ENCODE measurements around the gene DISP2. TPM values are rescaled to one million over a fixed set of nuclear protein-coding genes. Genes with fewer than 3 reads are reported as not detected.

DISP2 gene
- total RNA-seq, 1 experiment from 2014 or later, result 0.22 TPM

DNA sequence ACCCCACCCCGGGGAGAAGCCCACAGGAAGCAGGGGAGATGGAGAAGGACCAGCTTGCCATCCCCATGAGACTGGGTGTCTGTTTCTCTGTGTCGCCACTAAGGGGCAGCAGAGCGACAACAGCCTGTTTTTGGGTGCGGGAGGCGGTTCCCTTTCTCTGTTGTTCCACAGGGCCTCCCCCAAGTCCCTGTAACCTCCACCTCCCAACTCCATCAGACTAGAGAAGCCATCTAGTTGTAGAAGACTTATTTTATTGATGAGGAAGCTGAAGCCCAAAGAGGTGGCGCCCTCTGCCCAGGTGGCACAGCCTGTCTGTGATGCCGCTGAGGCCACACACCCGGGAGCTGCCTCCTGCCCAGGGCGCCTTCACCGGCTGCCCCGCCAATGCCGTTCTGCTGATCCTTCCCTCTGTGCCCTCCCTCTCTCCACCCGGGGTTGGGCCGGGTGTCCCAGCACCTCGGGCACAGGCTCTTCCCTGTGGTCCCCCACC, 13.3 kb upstream of the DISP2 start:
- peaks cover 6% of the 10 kb centered on the region; the same call in 1 of the 2 replicates for H3K27me3 ChIP-seq
- H3K9me3 ChIP-seq (replicated peaks), result no peaks in the 10 kb centered on the region
- H3K4me1 ChIP-seq, result peaks cover 18% of the 10 kb centered on the region
- no peak overlapping the region for H3K4me3 ChIP-seq
- H3K36me3 ChIP-seq, result no peaks in the 10 kb centered on the region
- DNase-seq, result peak; percentile 70 to 83
- no peak overlapping the region for H3K27ac ChIP-seq

DNA sequence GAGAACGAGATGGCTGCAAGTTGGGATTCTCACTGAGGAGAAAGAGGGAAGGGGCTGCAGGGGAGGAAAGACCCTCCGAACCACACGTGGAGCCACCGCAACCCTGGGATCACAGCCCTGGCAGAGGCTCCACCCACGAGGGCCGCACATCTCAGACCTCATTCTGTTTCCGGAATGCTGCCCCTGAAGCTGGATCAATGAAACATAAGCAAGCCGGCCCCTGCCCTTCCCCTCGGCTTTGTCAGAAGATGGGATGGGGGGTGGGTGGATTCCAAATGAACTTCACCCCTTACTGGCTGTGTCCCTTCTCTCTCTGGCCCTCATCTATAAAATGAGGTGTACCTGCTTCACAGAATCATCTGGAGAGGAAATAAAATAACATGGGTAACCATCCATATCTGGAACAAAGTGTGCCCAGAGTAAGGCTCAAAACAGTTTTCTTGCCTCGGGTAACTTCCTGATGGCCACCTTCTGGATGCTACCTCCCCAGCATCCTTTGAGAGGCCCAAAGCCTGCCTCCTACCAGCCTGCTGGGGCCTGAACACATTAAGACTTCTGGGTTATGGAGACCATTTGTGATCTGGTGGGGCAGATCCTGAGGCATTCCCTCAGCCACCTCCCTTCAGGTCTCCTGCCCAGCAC, 12.7 kb upstream of the DISP2 start:
- no peak for DNase-seq
- H3K4me1 ChIP-seq, result peaks cover 14% of the 10 kb centered on the region
- no peaks in the 10 kb centered on the region for H3K36me3 ChIP-seq
- H3K27me3 ChIP-seq, result peaks cover 10% of the 10 kb centered on the region; the same call in 1 of the 2 replicates
- no peak overlapping the region for H3K4me3 ChIP-seq
- no peaks in the 10 kb centered on the region for H3K9me3 ChIP-seq (replicated peaks)
- H3K27ac ChIP-seq, result no peak overlapping the region

DNA sequence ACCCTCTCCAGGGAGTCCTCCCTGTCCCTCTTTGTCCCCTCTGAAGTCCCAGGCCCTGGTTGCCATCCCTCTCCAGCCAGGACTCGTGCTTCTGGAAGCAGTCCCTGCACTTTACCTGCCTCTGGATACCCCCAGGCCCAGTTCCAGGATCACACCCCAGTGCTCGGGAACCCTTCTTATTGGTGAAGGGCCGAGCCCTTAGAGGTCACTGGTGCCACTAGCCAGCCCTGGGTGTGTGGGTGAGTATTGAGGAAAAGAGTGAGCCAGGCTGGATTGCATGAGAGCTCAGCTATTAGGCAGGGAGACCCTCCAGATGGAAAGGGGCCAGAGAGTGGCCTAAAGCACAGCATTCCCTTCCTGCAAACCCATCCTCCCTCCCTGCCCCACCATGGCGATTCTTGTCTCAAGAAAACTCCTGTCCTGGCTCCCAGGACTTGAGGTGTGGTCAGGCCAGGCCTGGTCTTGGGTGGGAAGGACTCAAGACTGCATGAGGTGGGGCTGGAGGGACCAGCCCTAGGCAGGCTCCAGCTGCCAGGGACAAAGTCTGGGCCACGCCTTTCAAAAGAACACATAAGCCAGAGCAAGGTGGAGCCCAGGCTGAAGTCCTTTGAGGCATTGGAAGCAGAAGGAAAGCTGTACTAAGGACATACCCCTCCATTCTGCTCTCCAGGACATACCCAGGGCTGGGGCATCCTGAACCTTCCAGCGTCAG, 12.0 kb upstream of the DISP2 start:
- DNase-seq, result no peak
- Histone ChIP-seq H3K4me1 (peaks cover 12% of the 10 kb centered on the region), H3K4me3 (no peak overlapping the region), H3K27ac (no peak overlapping the region), H3K9me3 (replicated peaks) (no peaks in the 10 kb centered on the region), H3K36me3 (no peaks in the 10 kb centered on the region), H3K27me3 (peaks cover 13% of the 10 kb centered on the region; the same call in 1 of the 2 replicates)

DNA sequence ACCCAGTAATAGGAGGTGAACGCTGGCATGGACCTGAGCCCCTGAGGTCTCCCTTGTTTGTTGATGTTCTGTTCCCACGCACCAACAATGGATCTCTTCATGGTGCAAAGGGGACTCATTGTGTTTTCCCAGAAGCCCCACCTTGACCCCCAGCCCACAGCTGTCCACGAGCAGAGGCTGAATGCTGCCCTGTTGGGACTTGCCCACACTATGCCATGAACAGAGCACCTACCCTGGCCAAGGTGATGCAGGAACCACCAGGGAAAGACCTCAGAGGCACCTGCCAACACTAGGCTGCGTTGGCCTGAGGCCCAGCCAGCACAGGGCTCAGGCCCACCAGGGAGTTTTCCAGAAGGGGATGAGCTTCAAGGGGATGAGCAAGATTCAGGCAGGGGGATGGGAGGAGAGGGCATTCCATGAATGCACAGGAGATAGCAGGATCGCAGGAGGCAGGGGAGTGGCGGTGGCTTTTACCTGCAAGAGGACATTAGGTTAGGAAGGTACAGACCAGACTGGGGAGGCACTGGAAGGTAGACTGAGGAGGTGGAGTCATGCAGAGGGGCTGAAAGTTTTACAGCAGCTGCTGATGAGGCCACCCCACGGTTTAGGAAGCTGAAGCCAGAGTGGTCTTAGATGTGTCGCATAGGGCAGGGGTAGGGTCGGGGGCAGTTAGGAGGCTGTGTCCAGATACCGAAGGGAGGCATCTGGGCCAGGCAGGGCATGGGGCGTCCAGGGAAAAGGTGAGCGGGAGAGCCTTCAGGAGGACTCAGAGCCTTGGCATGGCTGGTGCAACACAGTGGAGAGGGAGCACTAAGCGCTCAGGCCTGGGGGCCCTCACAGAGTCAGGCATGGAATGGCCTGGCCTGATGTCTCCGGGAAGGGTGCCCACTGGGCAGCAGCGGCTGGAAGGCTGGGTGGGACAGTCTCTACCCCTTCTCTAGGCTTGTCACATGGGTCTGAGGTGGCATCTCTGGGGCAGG, 11.2 kb upstream of the DISP2 start:
- Histone ChIP-seq H3K27ac (no peak overlapping the region), H3K4me1 (peaks cover 3% of the 10 kb centered on the region), H3K4me3 (no peak overlapping the region), H3K9me3 (replicated peaks) (no peaks in the 10 kb centered on the region), H3K36me3 (no peaks in the 10 kb centered on the region), H3K27me3 (peaks cover 15% of the 10 kb centered on the region; the same call in 1 of the 2 replicates)
- DNase-seq, result no peak

DNA sequence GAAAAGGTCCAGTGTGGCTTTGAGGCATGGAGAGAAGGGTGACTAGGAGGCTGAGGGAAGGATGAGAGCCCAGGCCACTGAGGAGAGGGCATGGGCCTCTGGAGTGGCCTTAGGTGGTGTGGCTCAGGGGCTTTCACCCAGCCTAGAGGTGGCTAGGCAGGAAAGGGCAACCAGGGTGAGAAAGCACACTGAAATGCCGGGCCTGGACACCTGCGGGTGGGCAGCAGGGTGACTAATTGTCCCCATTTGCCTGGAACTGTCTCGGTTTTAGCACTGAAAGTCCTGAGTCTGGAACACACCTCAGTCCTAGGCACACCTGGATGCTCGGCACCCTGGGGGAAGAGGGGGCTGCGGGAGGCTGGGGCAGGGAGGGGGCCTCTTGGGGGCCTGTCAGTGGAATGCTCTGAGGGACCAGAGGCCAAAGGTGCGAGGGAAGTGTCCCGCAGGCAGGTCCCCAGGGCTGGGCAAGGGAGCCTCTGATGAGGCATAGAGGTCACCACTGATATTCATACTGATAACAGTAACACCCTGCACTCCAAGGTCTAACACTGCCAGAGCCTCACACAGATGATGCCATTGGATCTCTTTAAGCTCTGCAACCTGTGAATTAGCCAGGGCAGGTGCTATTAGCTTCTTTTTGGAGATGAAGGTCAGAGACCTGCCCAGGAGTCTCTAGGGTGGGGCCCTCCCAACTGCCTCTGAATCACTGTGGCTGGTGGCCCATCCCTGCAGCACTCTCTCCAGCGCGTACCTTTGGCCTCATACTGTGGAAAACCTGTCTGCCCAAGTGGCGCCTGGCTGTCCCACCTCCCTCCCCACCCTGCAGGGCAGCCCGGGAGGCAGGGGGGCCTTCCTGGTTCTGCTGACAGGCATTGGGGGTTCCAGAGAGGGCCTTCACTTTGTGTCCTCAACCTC, 10.2 kb upstream of the DISP2 start:
- no peaks in the 10 kb centered on the region for H3K36me3 ChIP-seq
- H3K27ac ChIP-seq, result no peak overlapping the region
- no peak overlapping the region for H3K4me3 ChIP-seq
- no peaks in the 10 kb centered on the region for H3K9me3 ChIP-seq (replicated peaks)
- DNase-seq, result no peak
- H3K4me1 ChIP-seq, result no peaks in the 10 kb centered on the region; the same call in 1 of the 2 replicates
- peaks cover 15% of the 10 kb centered on the region; the same call in 1 of the 2 replicates for H3K27me3 ChIP-seq

DNA sequence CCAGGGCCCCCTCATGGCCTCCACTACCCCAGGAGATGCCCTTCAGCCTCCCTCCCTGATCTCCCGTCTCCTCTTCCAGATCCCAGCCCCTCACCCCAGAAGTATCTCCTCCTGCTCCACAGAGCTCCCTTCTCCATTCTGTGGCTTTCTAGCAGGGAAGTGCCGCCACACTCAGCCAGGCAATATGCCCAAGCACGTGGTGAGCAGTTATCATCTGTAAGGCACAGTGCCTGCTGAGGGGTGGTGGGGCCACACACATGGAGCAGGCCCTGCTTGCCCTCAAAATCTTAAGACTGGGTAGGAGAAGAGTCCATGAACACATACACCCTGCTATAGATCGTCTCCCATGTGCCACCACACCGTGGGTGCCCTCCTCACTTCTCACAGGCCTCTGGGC, 9.5 kb upstream of the DISP2 start:
- H3K36me3 ChIP-seq, result no peaks in the 10 kb centered on the region
- H3K4me3 ChIP-seq, result no peak overlapping the region
- no peak for DNase-seq
- H3K27ac ChIP-seq, result no peak overlapping the region
- no peaks in the 10 kb centered on the region for H3K9me3 ChIP-seq (replicated peaks)
- H3K4me1 ChIP-seq, result no peaks in the 10 kb centered on the region; the same call in 1 of the 2 replicates
- peaks cover 15% of the 10 kb centered on the region; the same call in 1 of the 2 replicates for H3K27me3 ChIP-seq

DNA sequence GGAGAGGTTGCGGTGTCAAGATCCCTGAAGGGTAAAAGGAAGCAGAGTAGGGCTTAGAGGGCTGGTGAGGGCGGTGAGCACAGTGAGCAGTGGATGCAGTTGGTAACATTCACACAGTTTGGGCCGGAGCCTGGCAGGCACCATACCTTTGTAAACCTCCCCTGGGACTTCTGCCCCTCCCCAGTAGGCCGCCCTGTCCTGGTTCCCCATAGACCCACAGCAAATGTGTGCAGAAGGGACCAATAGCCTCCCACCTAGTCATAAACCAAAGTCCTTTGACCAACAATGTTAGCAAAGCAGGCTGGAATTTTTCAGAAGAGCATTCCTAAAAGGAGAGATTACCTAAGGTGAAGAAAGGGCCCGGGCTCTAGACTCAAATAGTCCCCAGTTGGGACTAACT, 8.9 kb upstream of the DISP2 start:
- no peak for DNase-seq
- H3K36me3 ChIP-seq, result no peaks in the 10 kb centered on the region
- no peak overlapping the region for H3K4me3 ChIP-seq
- no peaks in the 10 kb centered on the region; the same call in 1 of the 2 replicates for H3K4me1 ChIP-seq
- H3K27me3 ChIP-seq, result peaks cover 15% of the 10 kb centered on the region; the same call in 1 of the 2 replicates
- H3K9me3 ChIP-seq (replicated peaks), result no peaks in the 10 kb centered on the region
- H3K27ac ChIP-seq, result no peak overlapping the region

DNA sequence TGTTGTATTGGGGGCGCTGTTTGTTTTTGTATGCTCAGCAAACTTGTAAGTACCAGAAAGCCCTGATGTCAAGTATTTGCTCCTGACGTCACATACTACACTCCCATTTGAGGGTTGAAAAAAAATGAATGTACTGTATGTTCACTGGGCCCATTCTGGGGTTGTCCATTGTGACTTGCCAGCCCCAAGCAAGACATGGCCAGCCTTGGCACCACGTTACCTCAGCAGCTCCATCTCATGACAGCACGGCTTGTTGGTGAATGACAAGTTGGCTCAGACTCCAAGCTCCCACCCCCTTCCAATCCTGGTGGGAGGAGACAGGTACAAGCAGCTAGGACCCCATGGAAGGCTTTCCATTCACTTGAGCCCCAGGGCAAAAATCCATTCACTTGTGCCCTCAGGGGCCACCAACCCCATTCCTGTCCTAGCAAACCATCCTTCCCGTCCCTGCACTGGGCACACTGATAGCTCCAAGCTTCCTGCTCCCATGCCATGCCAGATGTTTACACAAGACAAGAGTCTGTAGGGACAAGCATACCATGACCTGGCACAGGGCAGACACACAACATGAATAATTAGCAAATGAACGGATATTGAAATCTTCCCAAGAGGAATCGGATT, 5.6 kb upstream of the DISP2 start:
- Histone ChIP-seq H3K9me3 (replicated peaks) (no peaks in the 10 kb centered on the region), H3K36me3 (no peaks in the 10 kb centered on the region), H3K4me1 (peaks cover 3% of the 10 kb centered on the region; the same call in 1 of the 2 replicates), H3K4me3 (no peak overlapping the region), H3K27ac (no peak overlapping the region), H3K27me3 (peaks cover 15% of the 10 kb centered on the region; the same call in 1 of the 2 replicates)
- no peak for DNase-seq

DNA sequence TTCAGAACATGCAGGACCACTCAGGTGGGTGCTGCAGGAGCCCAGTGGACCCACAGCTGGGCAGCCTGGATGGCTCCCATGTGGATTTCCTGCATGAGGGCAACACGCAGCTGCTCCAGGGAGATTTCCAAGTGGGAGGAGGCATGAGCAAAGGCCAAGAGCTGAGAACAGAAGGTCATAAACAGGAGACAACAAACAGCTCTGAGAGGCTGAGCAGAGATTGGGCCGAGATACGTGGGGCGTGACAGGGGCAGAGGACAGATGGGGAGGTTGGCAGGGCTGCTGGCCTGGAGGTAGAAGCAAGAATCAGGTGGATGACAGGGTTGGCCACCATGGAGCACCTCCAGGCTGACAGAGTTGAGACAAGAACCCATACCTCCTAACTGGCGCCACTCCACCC, 4.3 kb upstream of the DISP2 start:
- H3K4me3 ChIP-seq, result no peak overlapping the region
- peaks cover 6% of the 10 kb centered on the region; the same call in 1 of the 2 replicates for H3K4me1 ChIP-seq
- H3K27ac ChIP-seq, result no peak overlapping the region
- no peaks in the 10 kb centered on the region for H3K9me3 ChIP-seq (replicated peaks)
- no peaks in the 10 kb centered on the region for H3K36me3 ChIP-seq
- no peak for DNase-seq
- H3K27me3 ChIP-seq, result peaks cover 17% of the 10 kb centered on the region

DNA sequence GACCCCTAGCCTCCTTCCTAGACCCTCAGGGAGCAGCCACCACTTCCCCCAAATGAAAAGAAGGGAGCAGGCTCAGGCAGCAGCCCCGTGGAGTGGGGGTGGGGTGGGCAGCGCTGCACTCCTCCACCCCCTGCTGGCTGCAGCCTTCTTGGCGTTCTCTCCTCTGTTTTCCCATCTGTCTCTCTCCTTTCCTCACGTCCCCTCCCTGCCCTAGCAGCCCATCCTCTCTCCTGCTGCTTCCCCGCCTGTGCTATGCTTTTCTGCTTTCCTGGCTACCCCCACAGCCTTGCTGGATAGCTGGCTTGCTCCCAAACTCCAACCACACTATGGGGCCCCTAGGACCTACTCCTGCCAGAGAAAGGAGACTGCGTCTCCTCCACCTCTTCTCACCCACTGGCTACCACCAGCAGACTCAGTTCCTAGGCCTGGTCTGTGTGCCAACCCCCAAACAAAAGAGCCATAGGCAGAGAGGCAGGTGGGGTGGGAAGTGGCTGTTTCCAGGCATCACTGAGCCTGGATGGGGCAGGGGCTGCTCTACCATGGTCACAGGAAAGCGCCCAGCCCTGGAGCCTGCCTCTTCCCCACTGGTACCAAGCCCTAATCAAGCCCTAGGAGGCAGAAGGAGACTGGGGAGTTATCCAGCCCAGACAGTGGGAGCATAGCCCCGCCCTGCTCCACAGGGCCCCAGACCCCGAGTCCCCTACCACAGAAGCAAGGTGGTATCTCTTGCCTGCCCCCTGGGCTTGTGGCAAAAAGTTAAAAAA, 3.4 kb upstream of the DISP2 start:
- H3K36me3 ChIP-seq, result no peaks in the 10 kb centered on the region
- no peak overlapping the region for H3K4me3 ChIP-seq
- no peak overlapping the region for H3K27ac ChIP-seq
- peaks cover 15% of the 10 kb centered on the region for H3K27me3 ChIP-seq
- H3K9me3 ChIP-seq (replicated peaks), result no peaks in the 10 kb centered on the region
- peaks cover 7% of the 10 kb centered on the region; the same call in 1 of the 2 replicates for H3K4me1 ChIP-seq
- peak; percentile 58 to 69 for DNase-seq

DNA sequence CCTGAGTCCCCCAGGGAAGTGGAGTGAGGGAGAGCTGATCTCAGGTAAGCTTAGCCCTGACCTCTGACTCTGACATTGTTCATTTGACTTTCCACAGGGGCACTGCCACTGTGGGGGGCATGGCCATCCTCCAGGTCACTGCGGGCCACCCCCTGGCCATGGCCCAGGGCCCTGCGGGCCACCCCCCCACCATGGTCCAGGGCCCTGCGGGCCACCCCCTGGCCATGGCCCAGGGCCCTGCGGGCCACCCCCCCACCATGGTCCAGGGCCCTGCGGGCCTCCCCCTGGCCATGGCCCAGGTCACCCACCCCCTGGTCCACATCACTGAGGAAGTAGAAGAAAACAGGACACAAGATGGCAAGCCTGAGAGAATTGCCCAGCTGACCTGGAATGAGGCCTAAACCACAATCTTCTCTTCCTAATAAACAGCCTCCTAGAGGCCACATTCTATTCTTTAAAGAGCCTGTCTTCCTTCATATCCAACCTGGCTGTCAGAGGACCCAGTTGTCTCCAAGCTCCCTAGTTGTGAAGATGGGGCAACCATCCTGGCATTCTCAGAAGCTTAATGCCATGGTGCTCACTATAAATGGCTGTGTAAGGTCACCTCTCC, 1.9 kb upstream of the DISP2 start:
- no peaks in the 10 kb centered on the region for H3K9me3 ChIP-seq (replicated peaks)
- no peaks in the 10 kb centered on the region for H3K36me3 ChIP-seq
- no peak overlapping the region for H3K4me3 ChIP-seq
- H3K4me1 ChIP-seq, result peaks cover 7% of the 10 kb centered on the region; the same call in 1 of the 2 replicates
- no peak for DNase-seq
- H3K27ac ChIP-seq, result no peak overlapping the region
- H3K27me3 ChIP-seq, result peaks cover 7% of the 10 kb centered on the region; the same call in 1 of the 2 replicates

DNA sequence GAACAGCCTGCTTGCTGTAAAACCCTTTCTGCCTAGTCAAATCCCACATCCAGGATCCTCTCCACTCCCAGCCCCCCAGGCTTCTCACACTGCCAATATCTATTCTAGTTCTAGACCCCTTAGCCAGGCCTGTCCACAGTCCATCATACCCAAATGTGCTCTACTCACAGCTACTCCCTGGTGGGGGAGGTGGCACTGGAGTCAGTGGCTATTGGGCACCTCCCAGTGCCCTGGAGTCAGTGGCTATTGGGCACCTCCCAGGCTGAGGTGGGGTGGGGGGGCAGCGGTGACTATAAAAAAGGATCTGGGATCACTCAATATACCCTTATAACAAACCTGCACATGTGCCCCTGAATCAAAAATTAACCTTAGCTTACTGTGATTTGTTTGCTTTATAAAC, 773 bp upstream of the DISP2 start:
- H3K27me3 ChIP-seq, result peaks cover 5% of the 10 kb centered on the region; the same call in 1 of the 2 replicates
- no peak for DNase-seq

More for the DNA sequence above, 773 bp upstream of the DISP2 start:
- Histone ChIP-seq H3K4me1 (peaks cover 7% of the 10 kb centered on the region; the same call in 1 of the 2 replicates), H3K4me3 (no peak overlapping the region), H3K27ac (no peak overlapping the region), H3K9me3 (replicated peaks) (no peaks in the 10 kb centered on the region), H3K36me3 (no peaks in the 10 kb centered on the region)
